MCF 10A (cell line): Measurements from ENCODE around the gene SMC6. TPM values are rescaled to one million over a fixed set of nuclear protein-coding genes. Genes with fewer than 3 reads are reported as not detected.
A peak's percentile ranks its signal among the peaks of the same experiment; 100 is the strongest.

Experiments
- Bru-seq: library from RNA; stranded (reverse); fragments of 400-500 nt; gene quantifications from one replicate; lab custom pipeline; 2021; lab: Mats Ljungman, UMichigan
- BruChase-seq, 2 experiments: library from RNA; stranded (reverse); fragments of 400-500 nt; gene quantifications; one replicate each; lab custom pipeline; 2021; lab: Mats Ljungman, UMichigan
- BruUV-seq: library from RNA; stranded (reverse); fragments of 400-500 nt; replicated peaks from 2 replicates; lab custom pipeline; 2021; lab: Mats Ljungman, UMichigan
- CTCF ChIA-PET: fragments of 300-600 bp; sonication (Branson Sonifier 250); formaldehyde crosslinking; extraction: SDS; loops from one replicate; lab custom pipeline; 2021; ENCODE audit warnings: antibody characterized with exemption, inconsistent platforms; lab: Yijun Ruan, JAX
- POLR2A ChIA-PET: fragments of 300-600, 350-650 bp; sonication (Branson Sonifier 250); formaldehyde crosslinking; extraction: SDS; loops from one replicate; lab custom pipeline; 2020; ENCODE audit warnings: antibody characterized with exemption, inconsistent platforms; lab: Yijun Ruan, JAX
- DNase-seq: peaks from one replicate; pipeline ENCODE4 v3.0.0-alpha.2; 2018; ENCODE audit not compliant: unreplicated experiment
- H3K27ac Mint-ChIP-seq: one replicate; pipeline ENCODE4 v1.8.0; 2022; ENCODE audit warnings: mild to moderate bottlenecking, low read depth, mixed read lengths; ENCODE audit not compliant: unreplicated experiment
- H3K27me3 Mint-ChIP-seq: one replicate; pipeline ENCODE4 v1.8.0; 2022; ENCODE audit warnings: mixed read lengths; ENCODE audit not compliant: insufficient read depth, unreplicated experiment
- H3K36me3 Mint-ChIP-seq: one replicate; pipeline ENCODE4 v1.8.0; 2022; ENCODE audit warnings: mild to moderate bottlenecking, moderate library complexity, mixed read lengths; ENCODE audit not compliant: insufficient read depth, unreplicated experiment
- H3K4me1 Mint-ChIP-seq: one replicate; pipeline ENCODE4 v1.8.0; 2022; ENCODE audit warnings: mixed read lengths; ENCODE audit not compliant: insufficient read depth, unreplicated experiment
- H3K4me3 Mint-ChIP-seq: one replicate; pipeline ENCODE4 v1.8.0; 2022; ENCODE audit warnings: mild to moderate bottlenecking, moderate library complexity, mixed read lengths; ENCODE audit not compliant: unreplicated experiment
- H3K9me3 Mint-ChIP-seq: one replicate; pipeline ENCODE4 v1.8.0; 2022; ENCODE audit warnings: mixed read lengths; ENCODE audit not compliant: unreplicated experiment
- intact Hi-C: fragments of 100-400 bp; cut with micrococcal nuclease; formaldehyde crosslinking; loops from 2 replicates; pipeline ENCODE4 v1.14.1; 2022
- long read RNA-seq: library from polyadenylated mRNA; stranded (forward); transcript quantifications from one replicate; pipeline ENCODE4 v2.0.0, GENCODE V29; 2022
- total RNA-seq: library from RNA; stranded (reverse); gene quantifications from 2 replicates; pipeline ENCODE4 v1.2.3, GENCODE V29; 2022
- TF ChIP-seq, protein P1 (sequence below): fragments of 200-600 bp; IDR thresholded peaks from one replicate; pipeline ENCODE4 v1.8.0; 2022; ENCODE audit warnings: antibody characterized with exemption, mild to moderate bottlenecking; ENCODE audit not compliant: unreplicated experiment

Gene SMC6, protein sequence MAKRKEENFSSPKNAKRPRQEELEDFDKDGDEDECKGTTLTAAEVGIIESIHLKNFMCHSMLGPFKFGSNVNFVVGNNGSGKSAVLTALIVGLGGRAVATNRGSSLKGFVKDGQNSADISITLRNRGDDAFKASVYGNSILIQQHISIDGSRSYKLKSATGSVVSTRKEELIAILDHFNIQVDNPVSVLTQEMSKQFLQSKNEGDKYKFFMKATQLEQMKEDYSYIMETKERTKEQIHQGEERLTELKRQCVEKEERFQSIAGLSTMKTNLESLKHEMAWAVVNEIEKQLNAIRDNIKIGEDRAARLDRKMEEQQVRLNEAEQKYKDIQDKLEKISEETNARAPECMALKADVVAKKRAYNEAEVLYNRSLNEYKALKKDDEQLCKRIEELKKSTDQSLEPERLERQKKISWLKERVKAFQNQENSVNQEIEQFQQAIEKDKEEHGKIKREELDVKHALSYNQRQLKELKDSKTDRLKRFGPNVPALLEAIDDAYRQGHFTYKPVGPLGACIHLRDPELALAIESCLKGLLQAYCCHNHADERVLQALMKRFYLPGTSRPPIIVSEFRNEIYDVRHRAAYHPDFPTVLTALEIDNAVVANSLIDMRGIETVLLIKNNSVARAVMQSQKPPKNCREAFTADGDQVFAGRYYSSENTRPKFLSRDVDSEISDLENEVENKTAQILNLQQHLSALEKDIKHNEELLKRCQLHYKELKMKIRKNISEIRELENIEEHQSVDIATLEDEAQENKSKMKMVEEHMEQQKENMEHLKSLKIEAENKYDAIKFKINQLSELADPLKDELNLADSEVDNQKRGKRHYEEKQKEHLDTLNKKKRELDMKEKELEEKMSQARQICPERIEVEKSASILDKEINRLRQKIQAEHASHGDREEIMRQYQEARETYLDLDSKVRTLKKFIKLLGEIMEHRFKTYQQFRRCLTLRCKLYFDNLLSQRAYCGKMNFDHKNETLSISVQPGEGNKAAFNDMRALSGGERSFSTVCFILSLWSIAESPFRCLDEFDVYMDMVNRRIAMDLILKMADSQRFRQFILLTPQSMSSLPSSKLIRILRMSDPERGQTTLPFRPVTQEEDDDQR
- total RNA-seq (21.0 and 24.7 TPM in 2 replicates), Bru-seq, nascent RNA (percentile 68 among the genes with signal in this experiment), BruChase-seq, experiment 1, labeled RNA remaining after a 6-hour chase (percentile 70 among the genes with signal in this experiment), BruChase-seq, experiment 2, labeled RNA remaining after a 2-hour chase (percentile 74 among the genes with signal in this experiment)
- long read RNA-seq, full-length matches to known transcripts = 35 of 65 reads
- long read RNA-seq, partial matches to known transcripts = 3 of 65 reads
- long read RNA-seq, other reads (novel, unspliced or antisense) = 27 of 65 reads

DNA sequence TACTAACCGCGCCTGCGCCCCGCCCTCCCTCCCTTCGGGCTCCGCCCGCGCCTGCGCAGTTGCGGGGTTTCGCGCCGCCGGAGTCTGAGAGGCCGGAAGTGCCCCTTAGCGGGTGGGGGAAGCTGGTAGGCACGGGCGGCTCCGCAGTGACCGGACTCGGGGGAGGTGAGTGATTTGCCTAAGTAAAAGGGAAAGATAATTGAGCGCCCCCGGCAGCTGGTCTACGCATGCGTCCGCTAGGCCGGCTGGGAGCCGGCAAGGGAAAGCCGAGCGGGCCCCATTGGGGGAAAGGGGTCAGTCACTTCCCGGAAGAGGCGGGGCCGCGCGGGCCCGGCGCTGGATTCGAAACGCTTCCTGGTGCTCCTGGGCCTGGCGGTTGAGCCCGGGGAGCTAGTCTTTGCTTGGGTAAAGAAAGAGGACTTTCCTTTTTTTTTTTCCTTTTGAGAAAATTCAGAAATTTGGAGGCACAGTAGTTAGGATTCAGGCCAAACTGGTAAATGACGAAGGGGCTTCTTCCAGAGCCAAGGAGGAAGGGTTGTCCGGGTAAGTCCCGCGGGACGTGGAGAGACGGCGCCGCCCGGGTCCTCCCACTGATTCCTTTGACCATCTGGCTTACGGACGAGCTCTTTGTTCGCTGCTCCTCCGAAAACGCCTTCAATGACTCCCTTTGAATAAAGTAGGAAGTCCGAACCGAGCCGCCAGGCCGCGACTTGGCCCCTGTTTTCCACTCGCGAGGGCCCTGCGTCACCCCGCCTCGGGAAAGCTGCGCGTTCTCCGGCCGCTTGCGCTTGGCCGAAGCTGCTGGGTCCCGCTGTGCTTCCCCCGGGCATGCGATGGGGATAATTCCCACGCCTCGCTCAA lies at the start of gene SMC6, which contains the start of gene GEN1:
SMC6 (minus strand) TSS at position 8 of the 861 bp plus-strand sequence. CDS start 7,864 bp downstream, outside the sequence.
GEN1 (plus strand) TSS at position 336 of the 861 bp plus-strand sequence. CDS start 5,806 bp downstream, outside the sequence.
- ChIA-PET POLR2A (interaction anchor here (0.5 to 5.9 kb wide), 6 partner anchors 8 to 283 kb away, joined by 3 to 136 read pairs (median 5); partner anchors contain the start of gene MSGN1), CTCF (interaction anchor here (0.6 to 5.0 kb wide), 12 partner anchors 22 to 1075 kb away, joined by 3 to 53 read pairs (median 3); partner anchors contain the start of gene MSGN1)
- DNase-seq = peak; percentile 91
- TF ChIP-seq, protein P1, sequence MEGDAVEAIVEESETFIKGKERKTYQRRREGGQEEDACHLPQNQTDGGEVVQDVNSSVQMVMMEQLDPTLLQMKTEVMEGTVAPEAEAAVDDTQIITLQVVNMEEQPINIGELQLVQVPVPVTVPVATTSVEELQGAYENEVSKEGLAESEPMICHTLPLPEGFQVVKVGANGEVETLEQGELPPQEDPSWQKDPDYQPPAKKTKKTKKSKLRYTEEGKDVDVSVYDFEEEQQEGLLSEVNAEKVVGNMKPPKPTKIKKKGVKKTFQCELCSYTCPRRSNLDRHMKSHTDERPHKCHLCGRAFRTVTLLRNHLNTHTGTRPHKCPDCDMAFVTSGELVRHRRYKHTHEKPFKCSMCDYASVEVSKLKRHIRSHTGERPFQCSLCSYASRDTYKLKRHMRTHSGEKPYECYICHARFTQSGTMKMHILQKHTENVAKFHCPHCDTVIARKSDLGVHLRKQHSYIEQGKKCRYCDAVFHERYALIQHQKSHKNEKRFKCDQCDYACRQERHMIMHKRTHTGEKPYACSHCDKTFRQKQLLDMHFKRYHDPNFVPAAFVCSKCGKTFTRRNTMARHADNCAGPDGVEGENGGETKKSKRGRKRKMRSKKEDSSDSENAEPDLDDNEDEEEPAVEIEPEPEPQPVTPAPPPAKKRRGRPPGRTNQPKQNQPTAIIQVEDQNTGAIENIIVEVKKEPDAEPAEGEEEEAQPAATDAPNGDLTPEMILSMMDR = no peak
- Mint-ChIP-seq H3K36me3 (no peaks in the 10 kb centered on the region), H3K4me3 (peak within 1 kb of the TSS; percentile 82), H3K27ac (peak within 1 kb of the TSS; percentile 97), H3K4me1 (peaks cover 34% of the 10 kb centered on the region), H3K27me3 (no peaks in the 10 kb centered on the region), H3K9me3 (no peaks in the 10 kb centered on the region)
- intact Hi-C loops = no loop called here
- BruUV-seq = no TSS peak

DNA sequence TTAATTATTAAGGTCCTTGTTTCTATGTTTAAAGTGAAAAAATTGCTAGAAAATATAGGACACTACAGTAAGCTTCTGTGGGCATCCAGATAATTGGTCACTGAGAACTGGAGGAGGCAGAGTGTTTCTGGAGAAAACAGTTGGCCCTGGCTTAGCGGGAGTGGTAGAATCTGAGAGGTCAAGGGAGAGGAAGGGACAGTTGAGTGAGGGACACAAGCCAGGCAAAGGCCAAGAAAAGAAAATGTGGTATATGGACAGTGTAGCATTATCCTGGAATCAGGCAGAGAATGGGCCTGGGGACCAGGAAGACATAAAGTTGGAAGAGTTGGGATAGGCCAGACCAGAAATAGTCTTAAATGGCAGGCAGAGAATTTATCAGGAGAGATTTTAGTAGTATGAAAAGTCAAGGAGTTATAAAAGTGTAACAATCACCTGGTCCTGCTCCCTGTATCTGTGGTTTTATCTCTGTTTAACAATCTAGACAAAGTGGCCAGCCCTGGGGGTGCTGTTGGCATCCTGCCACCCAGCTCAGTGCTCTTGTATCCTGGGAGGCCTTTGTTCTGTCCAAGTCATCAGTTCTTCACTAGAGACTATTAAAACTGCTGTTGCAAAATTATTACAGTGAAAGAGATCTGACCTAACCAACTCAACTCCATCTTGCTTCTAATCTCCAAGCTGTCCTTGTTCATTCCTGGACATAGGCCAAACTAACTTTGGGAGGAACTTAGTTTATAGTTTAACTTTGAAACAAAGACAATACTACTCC lies 47.3 kb upstream of the SMC6 start:
- H3K4me3 Mint-ChIP-seq = no peak overlapping the region
- no peaks in the 10 kb centered on the region for H3K4me1 Mint-ChIP-seq
- H3K9me3 Mint-ChIP-seq = no peaks in the 10 kb centered on the region
- H3K27ac Mint-ChIP-seq = no peak overlapping the region
- CTCF ChIA-PET = interaction anchor here (0.6 to 0.9 kb wide), 2 partner anchors 15 to 92 kb away, joined by 3 read pairs; no protein-coding TSS in a partner anchor
- intact Hi-C loops = no loop called here
- no TSS peak for BruUV-seq
- POLR2A ChIA-PET = interaction anchor here (0.6 to 4.0 kb wide), 3 partner anchors 12 to 15 kb away, joined by 3 to 10 read pairs (median 3); partner anchors contain the start of gene MSGN1
- DNase-seq = no peak
- H3K36me3 Mint-ChIP-seq = no peaks in the 10 kb centered on the region
- H3K27me3 Mint-ChIP-seq = no peaks in the 10 kb centered on the region
- TF ChIP-seq, protein P1 = no peak

DNA sequence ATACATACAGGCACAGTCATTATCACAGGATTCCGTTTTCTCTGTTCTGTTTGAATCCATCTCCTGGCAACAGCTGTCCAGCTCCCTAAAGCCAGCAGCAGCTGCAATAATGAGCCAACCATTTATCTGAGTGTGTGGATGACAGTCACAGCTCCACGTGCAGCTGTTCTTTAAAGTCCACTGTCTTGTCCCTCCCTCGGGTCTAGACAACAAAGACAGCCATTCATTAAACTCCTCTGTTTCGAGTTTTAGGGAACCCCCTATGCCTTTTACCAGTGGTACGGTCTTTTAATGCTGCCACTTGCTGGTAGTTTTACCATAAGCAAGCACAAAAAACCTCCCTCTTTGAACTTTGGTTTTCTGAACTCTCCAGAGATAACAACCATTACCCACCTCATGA lies 46.6 kb upstream of the SMC6 start:
- TF ChIP-seq, protein P1 = no peak
- no peaks in the 10 kb centered on the region for H3K27me3 Mint-ChIP-seq
- no peak overlapping the region for H3K27ac Mint-ChIP-seq
- no TSS peak for BruUV-seq
- ChIA-PET CTCF (interaction anchor here (0.6 to 1.2 kb wide), 4 partner anchors 14 to 91 kb away, joined by 3 read pairs; partner anchors contain the start of gene GEN1), POLR2A (interaction anchor here (4.0 kb wide), 1 partner anchor 12 kb away, joined by 10 read pairs; no protein-coding TSS in a partner anchor)
- intact Hi-C loops = no loop called here
- no peaks in the 10 kb centered on the region for H3K9me3 Mint-ChIP-seq
- no peaks in the 10 kb centered on the region for H3K36me3 Mint-ChIP-seq
- no peak for DNase-seq
- no peaks in the 10 kb centered on the region for H3K4me1 Mint-ChIP-seq
- H3K4me3 Mint-ChIP-seq = no peak overlapping the region
